ENCODE results near the gene METTL16.
A peak's percentile ranks its signal among the peaks of the same experiment; 100 is the strongest.
"Not testable (repeated sequence)": the region's sequence is repeated elsewhere in the genome, so short reads cannot be mapped to it uniquely, and the experiment has no call there.

METTL16 gene

GRCh38 chr17:2450016-2450650 is 61.6 kb downstream of the METTL16 start:
- no peak for DNase-seq (ENCODE audit: low read depth in 2 of 2)

GRCh38 chr17:2449486-2449885 is 62.2 kb downstream of the METTL16 start:
- no peak for DNase-seq (ENCODE audit: low read depth in 2 of 2)

GRCh38 chr17:2447479-2447878 is 64.2 kb downstream of the METTL16 start:
- not testable (repeated sequence) for DNase-seq (ENCODE audit: low read depth in 2 of 2)

GRCh38 chr17:2445638-2446037 is 66.0 kb downstream of the METTL16 start:
- no peak for DNase-seq (ENCODE audit: low read depth in 2 of 2)

- DNase-seq (ENCODE audit: low read depth in 2 of 2), result no peak
These were observed 67.3 kb downstream of the METTL16 start for GRCh38 chr17:2444382-2444781.

- no peak for DNase-seq (ENCODE audit: low read depth in 2 of 2)
These were observed 69.5 kb downstream of the METTL16 start for GRCh38 chr17:2442166-2442565.

GRCh38 chr17:2440930-2441329 is 70.8 kb downstream of the METTL16 start:
- no peak for DNase-seq (ENCODE audit: low read depth in 2 of 2)

- DNase-seq (ENCODE audit: low read depth in 2 of 2), result not testable (repeated sequence)
These were observed 71.7 kb downstream of the METTL16 start for GRCh38 chr17:2439997-2440396.

- no peak for DNase-seq (ENCODE audit: low read depth in 2 of 2)
These were observed 72.9 kb downstream of the METTL16 start for GRCh38 chr17:2438823-2439222.

- DNase-seq (ENCODE audit: low read depth in 2 of 2), result no peak
These were observed 75.3 kb downstream of the METTL16 start for GRCh38 chr17:2436316-2436905.

GRCh38 chr17:2435862-2436261 is 75.8 kb downstream of the METTL16 start:
- no peak for DNase-seq (ENCODE audit: low read depth in 2 of 2)

GRCh38 chr17:2435181-2435741 is 76.4 kb downstream of the METTL16 start:
- DNase-seq (ENCODE audit: low read depth in 2 of 2), result peak in 1 of 2 experiments; percentile 17

GRCh38 chr17:2433696-2434095 is 78.0 kb downstream of the METTL16 start:
- DNase-seq (ENCODE audit: low read depth in 2 of 2), result no peak

GRCh38 chr17:2427910-2428309 is 83.8 kb downstream of the METTL16 start:
- no peak for DNase-seq (ENCODE audit: low read depth in 2 of 2)

- no peak for DNase-seq (ENCODE audit: low read depth in 2 of 2)
These were observed 84.5 kb downstream of the METTL16 start for GRCh38 chr17:2427215-2427614.

GRCh38 chr17:2423271-2423670 is 88.4 kb downstream of the METTL16 start:
- DNase-seq (ENCODE audit: low read depth in 2 of 2), result no peak

- no peak for DNase-seq (ENCODE audit: low read depth in 2 of 2)
These were observed 90.2 kb downstream of the METTL16 start for GRCh38 chr17:2421315-2422147.

GRCh38 chr17:2420176-2420575 is 91.5 kb downstream of the METTL16 start:
- no peak for DNase-seq (ENCODE audit: low read depth in 2 of 2)

- DNase-seq (ENCODE audit: low read depth in 2 of 2), result no peak
These were observed 92.2 kb downstream of the METTL16 start for GRCh38 chr17:2419486-2419885.

GRCh38 chr17:2418572-2418971 is 93.1 kb downstream of the METTL16 start:
- DNase-seq (ENCODE audit: low read depth in 2 of 2), result no peak

GRCh38 chr17:2416010-2416734 is 95.5 kb downstream of the METTL16 start:
- DNase-seq (ENCODE audit: low read depth in 2 of 2), result peak; percentile 67 to 76

- DNase-seq (ENCODE audit: low read depth in 2 of 2), result no peak
These were observed 96.6 kb downstream of the METTL16 start for GRCh38 chr17:2415081-2415480.
